Measurements from ENCODE around the gene RNU7-1.

RNU7-1 gene

DNA sequence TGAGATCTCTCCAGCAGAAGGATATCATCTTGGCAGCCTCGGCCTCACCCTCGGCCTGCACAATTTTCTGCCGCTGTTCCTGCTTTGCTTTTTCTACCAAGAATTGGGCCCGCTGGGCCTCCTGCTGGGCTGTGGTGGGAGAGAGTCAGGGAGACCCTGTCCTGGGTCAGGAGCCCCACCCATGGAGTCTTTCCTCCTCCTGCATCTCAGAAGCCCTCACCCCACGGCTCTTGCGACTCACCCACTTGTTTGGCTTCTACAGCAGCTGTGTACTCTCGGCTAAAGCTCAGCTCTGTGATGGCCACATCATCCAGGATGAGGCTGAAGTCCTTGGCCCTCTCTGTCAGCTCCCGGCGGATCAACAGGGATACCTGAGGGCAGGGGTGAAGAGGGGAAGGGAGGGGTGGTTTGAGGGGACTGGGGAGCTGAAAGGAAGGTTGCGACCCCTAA is 24.1 kb downstream of the RNU7-1 start:
- H3K36me3 ChIP-seq (replicated peaks), result peaks cover 45% of the 10 kb centered on the region
- no peak overlapping the region for H3K4me3 ChIP-seq (ENCODE audit: low read depth, low read length)
- H3K27ac ChIP-seq, result no peak overlapping the region
- in situ Hi-C loops (cut with HindIII; ENCODE audit: low pct_ligation_motif_present, low sequenced_read_pairs), result no loop called here
- H3K27me3 ChIP-seq (replicated peaks), result no peaks in the 10 kb centered on the region
- TF ChIP-seq, protein P1, sequence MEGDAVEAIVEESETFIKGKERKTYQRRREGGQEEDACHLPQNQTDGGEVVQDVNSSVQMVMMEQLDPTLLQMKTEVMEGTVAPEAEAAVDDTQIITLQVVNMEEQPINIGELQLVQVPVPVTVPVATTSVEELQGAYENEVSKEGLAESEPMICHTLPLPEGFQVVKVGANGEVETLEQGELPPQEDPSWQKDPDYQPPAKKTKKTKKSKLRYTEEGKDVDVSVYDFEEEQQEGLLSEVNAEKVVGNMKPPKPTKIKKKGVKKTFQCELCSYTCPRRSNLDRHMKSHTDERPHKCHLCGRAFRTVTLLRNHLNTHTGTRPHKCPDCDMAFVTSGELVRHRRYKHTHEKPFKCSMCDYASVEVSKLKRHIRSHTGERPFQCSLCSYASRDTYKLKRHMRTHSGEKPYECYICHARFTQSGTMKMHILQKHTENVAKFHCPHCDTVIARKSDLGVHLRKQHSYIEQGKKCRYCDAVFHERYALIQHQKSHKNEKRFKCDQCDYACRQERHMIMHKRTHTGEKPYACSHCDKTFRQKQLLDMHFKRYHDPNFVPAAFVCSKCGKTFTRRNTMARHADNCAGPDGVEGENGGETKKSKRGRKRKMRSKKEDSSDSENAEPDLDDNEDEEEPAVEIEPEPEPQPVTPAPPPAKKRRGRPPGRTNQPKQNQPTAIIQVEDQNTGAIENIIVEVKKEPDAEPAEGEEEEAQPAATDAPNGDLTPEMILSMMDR (IDR thresholded peaks at IDR 0.05; ENCODE audit: low read depth, low read length, missing control alignments), result no peak
- no peak for DNase-seq

DNA sequence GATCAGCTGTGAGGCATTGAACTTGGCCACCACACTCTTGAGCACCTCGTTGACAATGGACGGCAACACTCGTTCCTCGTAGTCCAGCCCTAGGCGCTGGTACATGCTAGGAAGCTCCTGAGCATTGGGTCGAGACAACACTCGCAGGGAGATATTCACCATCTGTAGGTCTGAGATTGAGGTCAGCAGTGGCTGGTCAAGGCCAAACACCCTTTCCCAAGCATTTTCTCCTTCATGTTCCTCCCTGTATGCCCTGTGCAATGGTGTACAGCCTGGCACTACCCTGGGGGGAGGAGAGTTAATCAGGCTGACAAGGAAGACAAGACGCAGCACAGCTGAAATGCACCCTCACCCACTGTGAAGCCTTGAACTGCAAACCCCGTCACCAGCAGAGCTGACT is 24.8 kb downstream of the RNU7-1 start:
- no peak for DNase-seq
- H3K27me3 ChIP-seq (replicated peaks), result no peaks in the 10 kb centered on the region
- no peak overlapping the region for H3K4me3 ChIP-seq (ENCODE audit: low read depth, low read length)
- TF ChIP-seq, protein P1 (IDR thresholded peaks at IDR 0.05; ENCODE audit: low read depth, low read length, missing control alignments), result no peak
- no peak overlapping the region for H3K27ac ChIP-seq
- in situ Hi-C loops (cut with HindIII; ENCODE audit: low pct_ligation_motif_present, low sequenced_read_pairs), result no loop called here
- peaks cover 45% of the 10 kb centered on the region for H3K36me3 ChIP-seq (replicated peaks)

DNA sequence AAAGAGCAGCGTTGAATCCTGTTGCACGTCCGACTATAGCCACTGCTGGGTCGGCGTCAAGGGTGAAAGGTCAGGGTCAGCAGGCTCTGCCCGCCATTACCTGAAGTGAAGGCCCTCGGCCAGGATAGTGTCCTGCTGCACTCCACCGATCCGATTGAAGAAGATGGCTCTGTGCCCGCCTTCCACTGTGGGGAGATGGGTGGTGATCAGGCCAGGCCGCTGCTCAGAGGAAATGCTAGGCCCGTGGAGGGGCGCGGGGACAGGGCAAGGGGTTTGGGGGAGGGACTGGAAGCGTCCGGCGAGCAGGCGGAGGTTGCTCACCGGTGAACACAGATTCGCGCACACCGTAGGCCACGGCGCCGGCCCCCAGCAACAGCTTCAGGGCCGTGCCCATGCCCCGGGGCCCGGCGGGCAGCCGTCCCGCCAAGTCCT is 26.5 kb downstream of the RNU7-1 start:
- no peak for DNase-seq
- TF ChIP-seq, protein P1 (IDR thresholded peaks at IDR 0.05; ENCODE audit: low read depth, low read length, missing control alignments), result no peak
- Histone ChIP-seq H3K27ac (peak overlapping the region; percentile 64), H3K27me3 (replicated peaks) (no peaks in the 10 kb centered on the region), H3K4me3 (ENCODE audit: low read depth, low read length) (peak overlapping the region; percentile 84), H3K36me3 (replicated peaks) (peaks cover 51% of the 10 kb centered on the region)
- in situ Hi-C loops (cut with HindIII; ENCODE audit: low pct_ligation_motif_present, low sequenced_read_pairs), result no loop called here

DNA sequence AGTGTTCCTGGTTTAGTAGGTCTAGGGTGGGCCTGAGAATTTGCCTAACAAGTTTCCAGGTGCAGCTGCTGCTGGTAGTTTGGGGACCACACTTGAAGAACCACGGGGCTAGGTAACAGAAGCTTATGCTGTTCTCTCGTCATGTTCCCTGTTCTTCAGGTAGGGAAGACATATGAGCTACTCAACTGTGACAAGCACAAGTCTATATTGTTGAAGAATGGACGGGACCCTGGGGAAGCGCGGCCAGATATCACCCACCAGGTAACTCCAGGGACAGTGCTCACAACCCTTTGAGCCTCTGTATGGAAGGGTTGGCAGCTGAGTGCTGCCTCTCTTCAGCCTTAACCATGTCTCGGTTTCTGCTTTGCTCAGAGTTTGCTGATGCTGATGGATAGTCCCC is 30.6 kb downstream of the RNU7-1 start:
- TF ChIP-seq, protein P1 (IDR thresholded peaks at IDR 0.05; ENCODE audit: low read depth, low read length, missing control alignments), result no peak
- no peak overlapping the region for H3K4me3 ChIP-seq (ENCODE audit: low read depth, low read length)
- no peaks in the 10 kb centered on the region for H3K27me3 ChIP-seq (replicated peaks)
- no peak for DNase-seq
- in situ Hi-C loops (cut with HindIII; ENCODE audit: low pct_ligation_motif_present, low sequenced_read_pairs), result no loop called here
- H3K36me3 ChIP-seq (replicated peaks), result peaks cover 43% of the 10 kb centered on the region
- H3K27ac ChIP-seq, result no peak overlapping the region

DNA sequence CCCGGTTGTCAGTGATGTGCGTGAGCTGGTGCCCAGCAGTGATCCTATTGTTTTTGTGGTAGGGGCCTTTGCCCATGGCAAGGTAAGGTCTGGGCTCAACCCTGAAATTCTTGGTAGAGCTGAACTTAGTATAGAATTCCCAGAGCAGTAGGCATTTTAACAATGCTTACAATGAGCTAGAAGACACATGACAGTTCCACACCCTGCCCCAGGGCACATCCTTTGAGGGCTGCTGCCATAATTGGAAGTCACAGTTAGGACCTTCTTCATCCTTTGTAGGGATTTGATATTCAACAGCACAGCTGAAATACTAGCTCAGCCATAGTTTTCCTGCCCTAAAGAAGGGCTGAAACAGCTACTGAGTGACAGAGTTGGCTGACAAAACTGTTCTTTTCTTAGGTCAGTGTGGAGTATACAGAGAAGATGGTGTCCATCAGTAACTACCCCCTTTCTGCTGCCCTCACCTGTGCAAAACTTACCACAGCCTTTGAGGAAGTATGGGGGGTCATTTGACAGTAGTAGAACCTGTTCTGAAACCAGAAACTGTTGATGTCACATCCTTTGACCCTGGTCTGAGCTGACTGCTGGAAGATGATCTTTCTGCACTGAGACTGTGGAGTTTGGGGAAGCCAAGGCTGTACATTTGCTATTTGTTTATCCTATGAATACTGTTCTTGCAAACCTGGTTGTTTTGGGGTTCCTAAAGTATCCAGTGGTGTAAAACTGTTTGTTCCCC is 31.8 kb downstream of the RNU7-1 start:
- no peaks in the 10 kb centered on the region for H3K27me3 ChIP-seq (replicated peaks)
- no peak overlapping the region for H3K4me3 ChIP-seq (ENCODE audit: low read depth, low read length)
- TF ChIP-seq, protein P1 (IDR thresholded peaks at IDR 0.05; ENCODE audit: low read depth, low read length, missing control alignments), result no peak
- DNase-seq, result no peak
- H3K27ac ChIP-seq, result no peak overlapping the region
- in situ Hi-C loops (cut with HindIII; ENCODE audit: low pct_ligation_motif_present, low sequenced_read_pairs), result no loop called here
- peaks cover 48% of the 10 kb centered on the region for H3K36me3 ChIP-seq (replicated peaks)

DNA sequence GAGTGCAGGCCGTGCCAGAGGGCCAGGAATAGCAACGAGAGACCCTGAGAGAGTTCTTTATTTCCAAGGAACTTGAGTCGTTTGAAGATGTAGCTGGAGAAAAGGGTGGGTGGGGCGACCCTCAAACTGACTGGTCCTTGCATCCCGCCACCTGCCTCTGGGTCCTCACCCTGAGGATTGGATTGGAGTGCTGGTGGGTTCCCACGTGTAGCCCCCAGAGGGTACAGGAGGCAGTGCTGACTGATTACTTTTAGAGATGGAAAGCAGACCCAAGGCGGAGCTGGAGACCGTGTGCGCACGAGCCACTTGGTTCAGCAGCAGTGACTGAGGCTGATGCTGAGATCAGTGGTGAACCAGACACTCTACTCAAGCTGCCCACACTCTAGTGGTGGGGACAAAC is 34.0 kb downstream of the RNU7-1 start:
- Histone ChIP-seq H3K4me3 (ENCODE audit: low read depth, low read length) (no peak overlapping the region), H3K36me3 (replicated peaks) (peaks cover 53% of the 10 kb centered on the region), H3K27me3 (replicated peaks) (no peaks in the 10 kb centered on the region), H3K27ac (no peak overlapping the region)
- TF ChIP-seq, protein P1 (IDR thresholded peaks at IDR 0.05; ENCODE audit: low read depth, low read length, missing control alignments), result no peak
- in situ Hi-C loops (cut with HindIII; ENCODE audit: low pct_ligation_motif_present, low sequenced_read_pairs), result no loop called here
- no peak for DNase-seq

All from brain microvascular endothelial cell (primary cell).